Nephron progenitor cell (in vitro differentiated cells): ENCODE data around the gene PHB1.

Experiments used
- DNase-seq: peaks from one replicate; pipeline ENCODE4 v3.0.0; 2021
- H3K27ac Mint-ChIP-seq: 2 replicates; pipeline ENCODE4 v1.8.0; 2021; ENCODE audit warnings: mild to moderate bottlenecking, moderate library complexity, mixed read lengths
- H3K27me3 Mint-ChIP-seq: 2 replicates; pipeline ENCODE4 v1.8.0; 2021; ENCODE audit warnings: mild to moderate bottlenecking, low read depth, mixed read lengths; ENCODE audit not compliant: poor library complexity
- H3K36me3 Mint-ChIP-seq: 2 replicates; pipeline ENCODE4 v1.8.0; 2021; ENCODE audit warnings: low read depth, mixed read lengths
- H3K4me1 Mint-ChIP-seq: 2 replicates; pipeline ENCODE4 v1.8.0; 2021; ENCODE audit warnings: mixed read lengths
- H3K4me3 Mint-ChIP-seq: 2 replicates; pipeline ENCODE4 v1.8.0; 2021; ENCODE audit warnings: mild to moderate bottlenecking, moderate library complexity, mixed read lengths
- H3K9me3 Mint-ChIP-seq: 2 replicates; pipeline ENCODE4 v1.8.0; 2021; ENCODE audit warnings: mild to moderate bottlenecking, moderate library complexity, mixed read lengths
- CTCF ChIP-seq: fragments of 200-600 bp; sonication (generic); IDR thresholded peaks from 2 replicates; pipeline ENCODE4 v1.5.0; 2021; ENCODE audit warnings: antibody characterized with exemption

PHB1 gene

DNA sequence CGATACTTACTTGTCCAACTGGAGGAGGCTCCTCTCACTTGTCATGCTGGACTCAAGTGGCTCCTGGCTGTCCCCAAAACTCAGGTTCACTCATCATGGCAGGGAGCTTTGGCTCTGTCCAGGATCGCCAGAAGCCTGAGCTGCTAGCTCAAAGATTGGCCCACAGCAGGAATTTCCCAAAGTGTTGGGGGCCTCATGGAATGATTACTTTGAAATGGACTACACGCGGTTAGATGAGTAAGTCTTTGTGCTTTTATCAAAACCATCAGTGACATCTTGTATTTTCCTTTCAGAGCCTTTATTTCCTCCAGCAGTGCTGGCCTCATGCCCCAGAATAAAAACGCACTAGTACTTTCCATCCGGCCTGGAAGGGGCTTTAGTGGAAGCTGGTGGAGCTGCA is 29.2 kb upstream of the PHB1 start:
- Mint-ChIP-seq H3K4me3 (no peak overlapping the region), H3K27ac (no peak overlapping the region), H3K9me3 (peaks cover 4% of the 10 kb centered on the region), H3K36me3 (peaks cover 4% of the 10 kb centered on the region), H3K27me3 (peaks cover 36% of the 10 kb centered on the region), H3K4me1 (peaks cover 53% of the 10 kb centered on the region)
- no peak for TF ChIP-seq CTCF
- DNase-seq = no peak

DNA sequence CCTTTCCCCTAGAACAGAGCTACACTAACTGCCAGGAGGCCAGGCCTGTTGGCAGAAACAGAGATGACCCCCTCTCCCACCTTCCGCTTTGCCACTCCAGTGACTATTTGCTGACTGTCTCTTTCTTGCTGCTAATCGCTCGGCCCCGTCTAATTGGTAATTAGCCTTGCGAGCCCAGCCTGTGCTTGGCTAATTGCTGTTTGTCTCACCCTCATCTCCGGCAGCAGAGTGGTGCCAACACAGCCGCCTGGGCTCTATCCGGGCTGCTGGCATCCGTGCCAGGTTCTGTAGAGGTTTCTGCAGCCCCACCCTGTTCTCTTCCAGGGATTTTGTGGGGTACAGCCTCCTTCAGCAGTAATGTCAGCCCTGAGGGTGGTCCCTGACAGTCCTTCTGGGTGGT is 27.4 kb upstream of the PHB1 start:
- H3K36me3 Mint-ChIP-seq = peaks cover 4% of the 10 kb centered on the region
- peaks cover 54% of the 10 kb centered on the region for H3K4me1 Mint-ChIP-seq
- no peak overlapping the region for H3K27ac Mint-ChIP-seq
- DNase-seq = no peak
- peaks cover 37% of the 10 kb centered on the region for H3K27me3 Mint-ChIP-seq
- peaks cover 8% of the 10 kb centered on the region for H3K9me3 Mint-ChIP-seq
- no peak overlapping the region for H3K4me3 Mint-ChIP-seq
- TF ChIP-seq CTCF = no peak

GRCh38 chr17:49441578-49441977 is 26.9 kb upstream of the PHB1 start:
- DNase-seq = no peak
- peaks cover 4% of the 10 kb centered on the region for H3K36me3 Mint-ChIP-seq
- H3K9me3 Mint-ChIP-seq = peaks cover 8% of the 10 kb centered on the region
- peak overlapping the region; percentile 27 for H3K4me3 Mint-ChIP-seq
- no peak for TF ChIP-seq CTCF
- peaks cover 59% of the 10 kb centered on the region for H3K4me1 Mint-ChIP-seq
- no peak overlapping the region for H3K27ac Mint-ChIP-seq
- peaks cover 37% of the 10 kb centered on the region for H3K27me3 Mint-ChIP-seq

DNA sequence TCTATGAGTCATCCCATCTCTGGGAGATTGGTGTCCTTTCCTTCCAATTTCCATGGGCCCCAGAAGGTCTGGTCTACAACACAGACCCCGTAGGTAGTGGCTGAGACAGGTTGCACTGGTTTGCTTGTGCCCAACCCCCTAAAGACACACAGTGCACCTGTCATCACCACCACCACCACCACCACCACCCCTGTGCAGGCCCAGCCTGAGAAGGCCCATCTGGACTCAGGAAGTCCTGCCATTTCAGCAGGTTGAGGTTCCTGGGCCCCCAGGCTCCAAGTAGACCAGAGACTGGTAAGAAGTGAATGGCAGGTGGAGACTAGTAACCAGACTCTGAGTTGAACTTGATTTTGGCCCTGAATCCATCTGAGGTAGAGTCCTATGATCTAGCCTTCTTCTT is 25.9 kb upstream of the PHB1 start:
- peak overlapping the region; percentile 33 for H3K4me3 Mint-ChIP-seq
- no peak for TF ChIP-seq CTCF
- H3K4me1 Mint-ChIP-seq = peaks cover 69% of the 10 kb centered on the region
- H3K9me3 Mint-ChIP-seq = peaks cover 8% of the 10 kb centered on the region
- DNase-seq = no peak
- H3K27me3 Mint-ChIP-seq = peaks cover 41% of the 10 kb centered on the region
- no peak overlapping the region for H3K27ac Mint-ChIP-seq
- H3K36me3 Mint-ChIP-seq = peaks cover 4% of the 10 kb centered on the region

DNA sequence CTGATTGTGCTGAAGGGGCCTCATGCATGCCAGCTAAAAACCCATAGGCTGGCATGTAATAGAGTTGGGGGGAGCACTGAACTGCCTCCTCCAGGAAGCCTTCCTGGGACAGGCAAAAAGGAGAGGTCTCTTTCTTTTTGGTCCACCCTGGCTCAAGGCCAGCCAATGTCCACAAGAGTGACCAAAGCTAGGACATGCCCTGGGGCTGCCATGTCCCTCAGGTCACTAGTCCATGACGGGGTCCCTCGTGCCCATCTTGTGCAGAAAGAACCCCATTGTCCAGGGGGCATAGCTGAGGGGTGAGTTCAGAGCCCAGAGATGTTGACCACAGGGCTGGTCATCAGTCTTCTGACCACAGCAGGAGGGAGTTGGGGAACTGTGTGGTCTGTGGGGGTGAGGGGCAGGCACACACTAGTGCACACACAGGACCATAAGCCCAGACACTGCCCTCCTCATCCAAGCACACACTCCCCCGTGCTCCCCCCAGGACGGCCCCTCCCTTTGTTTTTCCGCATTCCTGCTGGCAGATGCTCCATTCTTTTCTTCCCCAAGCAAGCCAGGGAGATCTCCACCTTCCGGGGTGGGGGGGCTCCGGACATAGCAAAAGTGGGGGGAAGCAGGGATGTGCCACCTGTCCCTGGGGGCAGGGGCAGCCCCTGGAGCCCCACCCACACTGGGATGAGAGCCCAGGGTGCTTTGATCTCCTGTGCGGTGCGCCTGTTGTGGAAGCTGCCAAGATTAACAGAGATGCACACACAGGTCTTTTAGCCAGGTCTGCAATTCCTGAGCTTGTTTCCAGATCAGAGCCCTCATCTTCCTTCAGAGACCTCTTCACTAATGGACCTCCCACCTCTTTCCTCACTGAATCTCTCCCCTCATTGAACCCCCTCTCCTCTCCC is 25.2 kb upstream of the PHB1 start:
- no peak overlapping the region for H3K27ac Mint-ChIP-seq
- peak overlapping the region; percentile 46 for H3K4me3 Mint-ChIP-seq
- no peak for DNase-seq
- H3K9me3 Mint-ChIP-seq = peaks cover 8% of the 10 kb centered on the region
- H3K27me3 Mint-ChIP-seq = peaks cover 36% of the 10 kb centered on the region
- peaks cover 73% of the 10 kb centered on the region for H3K4me1 Mint-ChIP-seq
- no peak for TF ChIP-seq CTCF
- peaks cover 4% of the 10 kb centered on the region for H3K36me3 Mint-ChIP-seq

DNA sequence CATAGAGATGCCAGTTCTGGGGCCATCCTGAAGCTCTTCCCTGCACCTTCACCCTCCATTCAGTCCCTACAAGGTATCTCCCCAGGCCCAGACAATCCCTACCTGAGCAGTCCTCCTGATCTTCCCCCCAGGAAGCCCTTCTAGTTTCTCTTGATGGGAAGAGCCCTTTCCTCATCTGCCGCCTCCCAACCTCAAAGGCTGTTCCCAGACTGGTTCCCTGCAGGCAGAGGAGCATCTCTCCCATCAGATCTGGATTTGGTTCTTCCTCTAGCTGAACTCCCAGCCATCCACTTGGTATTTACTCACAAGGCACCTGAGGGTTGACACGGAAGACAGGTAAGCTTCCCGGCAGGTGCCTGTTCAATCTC is 24.6 kb upstream of the PHB1 start:
- H3K27me3 Mint-ChIP-seq = peaks cover 36% of the 10 kb centered on the region
- peaks cover 73% of the 10 kb centered on the region for H3K4me1 Mint-ChIP-seq
- peaks cover 8% of the 10 kb centered on the region for H3K9me3 Mint-ChIP-seq
- no peak for DNase-seq
- peak overlapping the region; percentile 46 for H3K4me3 Mint-ChIP-seq
- peaks cover 4% of the 10 kb centered on the region for H3K36me3 Mint-ChIP-seq
- H3K27ac Mint-ChIP-seq = peak overlapping the region; percentile 85
- no peak for TF ChIP-seq CTCF
